Fibroblast of the conjunctiva (primary cell): ENCODE data around the gene HEXD.
A peak's percentile ranks its signal among the peaks of the same experiment; 100 is the strongest.
"Not testable (repeated sequence)": the region's sequence is repeated elsewhere in the genome, so short reads cannot be mapped to it uniquely, and the experiment has no call there.

Source experiments
- DNase-seq: peaks from one replicate; pipeline ENCODE4 v3.0.0-alpha.2; 2010; ENCODE audit warnings: low read depth

HEXD gene

DNA sequence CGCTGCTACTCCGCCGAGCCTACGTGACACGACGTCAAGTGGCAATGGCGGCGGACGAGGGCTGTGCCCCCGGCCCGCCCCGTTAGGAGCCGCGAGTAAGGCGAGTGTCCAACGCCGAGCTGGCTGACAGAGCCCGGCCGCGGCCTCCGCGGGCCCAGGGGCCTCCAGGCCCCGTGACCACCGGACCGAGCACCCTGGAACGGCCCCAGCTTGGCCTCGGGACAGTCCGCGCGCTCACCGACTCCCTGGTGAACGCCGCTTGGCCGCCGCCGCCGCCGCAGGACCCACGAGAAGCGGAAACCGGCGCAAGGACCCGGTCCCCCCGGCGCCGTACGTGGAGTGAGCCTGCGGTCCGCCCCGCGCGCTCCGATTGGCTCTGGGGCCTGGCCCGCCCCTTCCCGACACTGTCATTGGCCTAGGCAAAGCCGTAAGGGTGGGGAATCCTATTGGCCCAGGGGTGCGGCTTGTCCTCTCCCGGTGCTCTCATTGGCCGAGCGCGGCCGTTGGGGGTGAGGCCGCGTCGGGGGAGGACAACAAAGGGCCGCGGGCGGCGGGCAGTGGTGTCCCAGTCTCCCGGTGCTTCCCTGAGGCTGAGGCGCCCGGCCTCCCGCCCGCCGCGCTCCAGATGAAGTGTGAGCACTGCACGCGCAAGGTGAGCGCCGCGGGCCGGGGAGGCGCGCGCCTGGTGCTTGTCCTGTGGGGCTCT, 40.2 kb downstream of the HEXD start, which contains the start of gene NARF:
Gene NARF, plus strand, starts transcription at position 563 of the 706 bp plus-strand sequence. Its CDS starts 63 bp downstream, at position 626.
- DNase-seq: peak; percentile 96

DNA sequence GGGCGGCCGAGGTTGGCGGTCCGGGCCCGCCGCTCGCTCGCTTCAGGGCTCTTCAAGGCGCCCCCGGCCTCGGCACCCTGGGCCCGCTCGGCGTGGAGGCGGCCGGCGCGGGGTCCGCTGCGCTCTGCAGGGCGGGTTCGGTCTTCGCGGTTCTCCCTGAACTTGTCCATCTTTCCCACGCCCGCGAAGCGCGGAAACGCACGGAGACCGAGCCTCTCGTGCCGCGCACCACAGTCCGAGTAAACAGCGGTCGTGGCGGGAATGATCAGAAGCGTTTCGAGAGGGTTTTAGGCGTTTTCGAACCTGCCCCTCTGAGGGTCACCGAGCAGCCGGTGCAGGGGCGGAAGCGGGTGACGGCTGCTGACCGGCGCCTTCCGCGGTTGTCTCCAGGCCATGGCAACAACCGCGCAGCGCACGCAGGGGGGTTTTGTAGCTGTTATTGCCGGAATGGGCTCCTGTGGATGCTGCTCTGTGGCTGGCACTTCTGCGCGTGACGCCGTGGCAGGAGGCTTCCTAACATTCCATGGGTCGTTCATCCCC, 40.8 kb downstream of the HEXD start:
- DNase-seq: no peak

DNA sequence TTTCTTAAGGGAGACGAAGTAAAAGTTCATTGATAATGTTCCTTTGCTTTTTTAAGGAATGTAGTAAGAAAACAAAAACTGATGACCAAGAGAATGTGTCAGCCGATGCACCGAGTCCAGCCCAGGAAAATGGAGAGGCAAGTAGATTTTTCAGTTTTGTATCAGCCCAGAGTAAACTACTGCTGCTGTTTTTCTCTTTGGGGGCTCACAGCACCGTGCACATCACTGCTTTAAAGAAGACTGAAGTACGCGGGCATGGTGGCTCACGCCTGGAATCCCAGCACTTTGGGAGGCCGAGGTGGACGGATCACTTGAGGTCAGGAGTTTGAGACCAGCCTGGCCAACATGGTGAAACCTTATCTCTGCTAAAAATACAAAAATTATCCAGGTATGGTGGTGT, 41.8 kb downstream of the HEXD start:
- not testable (repeated sequence) for DNase-seq

DNA sequence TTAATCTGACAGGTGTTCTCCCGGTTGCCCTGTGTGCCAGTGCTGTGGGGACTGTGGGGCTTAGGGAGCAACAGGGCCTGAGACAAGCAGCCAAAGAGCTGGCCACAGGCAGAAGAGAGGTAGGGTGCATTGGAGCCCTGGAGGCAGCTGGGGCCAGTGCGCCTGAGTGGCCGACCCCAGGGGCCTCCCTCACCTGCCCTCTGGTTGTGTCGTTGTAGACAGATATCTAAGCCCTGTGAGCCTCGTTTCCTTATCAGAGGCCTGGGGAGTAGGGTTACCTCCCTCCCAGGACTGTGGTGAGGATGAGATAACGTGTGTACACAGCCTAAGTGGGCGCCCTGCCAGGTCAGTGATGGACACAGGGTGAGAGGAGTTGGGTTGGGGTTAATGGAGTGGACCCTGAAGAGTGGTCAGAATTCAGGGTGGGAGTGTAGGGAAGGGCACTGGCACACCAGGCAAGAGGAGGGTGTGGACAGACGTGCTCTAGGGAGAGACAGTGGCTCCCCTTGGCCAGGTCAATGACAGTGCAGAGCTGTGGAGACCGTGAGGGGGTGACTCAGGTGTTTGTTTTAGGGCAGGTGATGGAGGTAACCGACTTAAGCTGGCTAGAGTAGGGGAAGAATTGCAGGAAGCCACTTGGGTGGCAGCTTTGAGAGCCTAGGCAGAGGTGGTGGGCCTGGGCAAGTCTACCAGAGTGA, 43.8 kb downstream of the HEXD start:
- no peak for DNase-seq

DNA sequence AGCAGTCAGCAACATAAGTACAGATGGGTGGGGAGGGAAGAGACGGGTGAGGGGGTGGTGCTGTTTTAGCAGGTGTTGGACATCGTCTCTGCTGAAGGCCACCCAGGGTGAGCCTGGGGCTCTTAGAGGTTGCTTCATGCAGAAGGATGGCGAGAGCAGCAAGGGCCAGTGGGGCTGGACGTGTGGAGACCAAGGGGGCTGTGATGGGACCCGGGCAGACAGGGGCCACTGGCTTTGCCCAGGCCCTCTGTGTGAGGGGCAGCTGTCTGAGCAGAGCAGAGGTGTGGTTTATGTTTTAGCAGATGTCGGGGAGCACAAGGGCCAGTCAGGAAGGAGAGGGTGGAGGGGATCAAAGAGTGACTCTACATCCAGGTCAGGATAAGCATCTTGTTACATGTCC, 45.2 kb downstream of the HEXD start:
- DNase-seq: no peak

DNA sequence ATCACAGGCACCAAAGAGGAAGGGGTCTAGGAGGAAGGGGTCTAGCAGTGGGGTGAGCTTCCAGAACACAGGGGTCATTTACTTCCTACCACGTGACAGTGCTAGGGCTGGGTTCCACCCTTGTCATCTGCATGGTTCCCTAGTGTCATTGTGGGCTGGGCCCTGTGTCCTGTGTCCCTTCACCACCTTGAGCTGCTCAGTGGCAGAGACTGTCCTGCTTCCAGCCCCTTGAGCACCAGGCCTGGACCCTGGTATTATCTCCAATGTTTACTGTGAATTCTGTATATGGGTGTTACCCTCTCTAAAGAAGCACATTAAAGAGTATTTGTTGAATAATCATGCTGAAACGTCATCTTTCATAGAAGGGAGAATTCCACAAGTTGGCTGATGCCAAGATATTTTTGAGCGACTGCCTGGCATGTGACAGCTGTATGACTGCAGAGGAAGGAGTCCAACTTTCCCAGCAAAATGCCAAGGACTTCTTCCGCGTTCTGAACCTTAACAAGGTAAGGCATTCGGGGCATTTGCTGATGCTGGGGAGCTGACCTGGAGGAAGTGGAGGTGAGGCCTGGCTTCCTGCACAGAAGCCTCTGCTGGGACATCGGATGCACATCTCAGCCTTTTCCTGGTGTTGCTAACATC, 45.9 kb downstream of the HEXD start:
- DNase-seq: no peak

DNA sequence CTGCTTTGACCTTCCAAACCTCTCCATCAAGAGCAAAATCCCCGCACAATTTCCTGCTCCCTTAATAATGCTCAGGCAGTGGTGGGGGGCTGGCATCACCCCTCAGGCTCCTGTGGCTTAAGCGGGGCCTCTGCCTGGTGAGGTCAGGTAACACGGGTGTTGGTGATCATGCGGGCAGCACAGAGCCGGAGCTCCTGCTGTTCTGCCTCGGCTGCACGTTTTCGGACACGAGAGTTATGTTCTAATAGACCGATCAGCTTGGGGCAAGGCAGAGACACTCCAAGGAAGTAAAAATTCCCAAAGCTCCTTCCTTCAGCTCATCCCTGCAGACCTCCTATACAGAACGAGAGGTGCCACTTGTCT, 46.4 kb downstream of the HEXD start:
- no peak for DNase-seq

DNA sequence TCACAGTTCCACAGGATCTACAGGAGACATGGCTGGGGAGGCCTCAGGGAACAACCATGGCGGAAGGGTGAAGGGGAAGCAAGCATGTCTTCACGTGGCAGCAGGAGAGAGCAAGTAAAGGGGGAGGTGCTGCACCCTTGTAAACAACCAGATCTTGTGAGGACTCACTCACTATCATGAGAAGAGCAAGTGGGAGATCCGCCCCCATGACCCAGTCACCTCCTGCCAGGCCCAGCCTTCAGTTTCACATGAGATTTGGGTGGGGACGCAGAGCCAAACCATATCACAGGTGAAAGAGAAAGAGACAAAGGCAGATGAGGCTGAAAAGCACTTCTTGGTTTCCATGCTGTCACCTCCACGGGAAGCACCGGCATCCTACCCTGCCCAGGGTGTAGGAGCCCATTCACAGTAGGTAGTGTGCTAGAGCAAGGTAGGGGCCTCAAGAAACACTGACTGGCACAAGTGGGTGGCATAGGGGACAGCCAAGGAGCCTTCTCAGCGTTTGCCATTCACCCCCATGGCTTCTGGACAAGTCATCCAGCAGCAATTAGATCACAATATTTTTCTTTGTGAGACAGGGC, 47.0 kb downstream of the HEXD start:
- DNase-seq: no peak

DNA sequence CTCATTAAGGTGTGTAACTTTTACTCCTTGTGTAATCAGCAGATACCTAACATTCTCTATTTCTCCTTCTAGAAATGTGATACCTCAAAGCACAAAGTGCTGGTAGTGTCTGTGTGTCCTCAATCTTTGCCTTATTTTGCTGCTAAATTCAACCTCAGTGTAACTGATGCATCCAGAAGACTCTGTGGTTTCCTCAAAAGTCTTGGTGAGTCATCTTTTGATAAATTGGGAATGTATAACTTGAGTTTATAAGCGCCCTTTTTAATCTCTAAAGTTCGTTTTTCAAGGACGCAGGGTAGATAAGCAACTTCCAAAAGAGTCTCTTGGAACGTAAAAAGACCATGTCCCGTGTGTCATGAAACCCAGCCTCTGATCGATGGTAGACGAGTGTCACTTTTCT, 50.5 kb downstream of the HEXD start:
- DNase-seq: no peak

DNA sequence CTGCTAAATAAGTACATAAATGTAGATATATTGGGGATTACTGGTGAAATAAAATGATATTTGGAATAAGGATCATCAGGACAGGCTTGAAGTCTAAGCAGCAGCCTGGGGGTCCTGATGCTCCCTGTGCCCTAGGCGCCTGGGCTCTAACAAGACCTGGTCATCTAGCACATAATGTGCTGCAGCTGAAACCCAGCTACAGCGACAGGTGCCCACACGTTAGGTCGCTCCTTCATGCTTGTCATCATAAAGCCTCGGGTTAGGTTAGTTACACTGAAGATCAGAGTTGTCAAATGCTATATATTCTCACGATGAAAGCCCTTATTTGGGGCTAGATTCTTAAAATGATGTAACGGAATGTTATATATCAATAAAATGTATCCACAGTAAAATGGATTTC, 51.9 kb downstream of the HEXD start:
- DNase-seq: no peak

DNA sequence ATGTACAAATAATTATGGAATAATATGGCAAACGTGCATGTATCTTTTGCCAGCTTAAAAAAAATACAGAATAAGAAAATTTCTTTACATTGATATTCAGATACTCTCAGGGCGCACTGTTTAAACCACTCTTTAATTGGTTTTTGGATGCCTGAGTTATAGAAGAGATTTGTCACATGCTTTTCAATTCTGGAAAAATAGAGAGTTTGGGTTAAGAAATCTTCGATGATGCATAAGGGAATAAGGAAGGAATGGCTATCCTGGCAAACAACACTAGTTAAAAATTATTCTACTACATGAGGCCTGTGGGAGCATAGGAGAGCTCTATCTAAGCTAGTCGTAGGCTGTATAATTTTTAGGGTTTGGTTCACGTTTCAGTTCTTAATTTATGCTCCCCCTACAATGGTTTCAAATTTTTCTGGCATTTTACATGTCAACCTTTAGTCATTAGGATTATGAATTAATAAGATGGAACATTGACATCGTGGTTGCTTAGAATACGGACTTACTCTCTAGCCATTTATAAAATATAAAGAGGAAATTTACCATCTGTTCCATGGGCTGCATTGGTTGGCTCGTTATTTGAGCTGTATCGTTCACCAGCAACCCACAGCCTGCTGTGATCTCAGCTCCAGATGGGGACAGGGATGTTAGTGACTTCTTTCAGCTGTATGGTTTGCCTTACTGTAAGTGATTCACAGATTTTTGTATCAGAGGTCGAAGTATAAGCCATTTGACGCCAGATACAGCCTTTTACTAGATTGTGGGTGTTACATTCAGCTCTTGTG, 56.3 kb downstream of the HEXD start:
- DNase-seq: no peak

DNA sequence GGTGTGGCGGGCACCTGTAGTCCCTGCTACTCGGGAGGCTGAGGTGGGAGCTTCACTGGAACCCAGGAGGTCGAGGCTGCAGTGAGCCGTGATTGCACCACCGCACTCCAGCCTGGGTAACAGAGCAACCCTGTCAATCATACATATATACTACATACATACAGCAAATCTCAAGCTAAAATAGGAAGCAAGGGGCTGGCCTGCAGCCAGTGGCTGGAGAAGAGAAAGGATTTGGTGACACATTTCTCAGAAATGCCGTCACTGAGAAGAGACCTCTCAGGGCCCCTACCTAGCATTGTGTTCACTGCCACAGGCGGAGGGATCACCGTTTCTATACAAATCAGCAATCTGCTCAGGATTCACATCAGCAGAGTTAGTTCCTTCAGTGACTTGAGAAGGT, 57.3 kb downstream of the HEXD start:
- DNase-seq: no peak

DNA sequence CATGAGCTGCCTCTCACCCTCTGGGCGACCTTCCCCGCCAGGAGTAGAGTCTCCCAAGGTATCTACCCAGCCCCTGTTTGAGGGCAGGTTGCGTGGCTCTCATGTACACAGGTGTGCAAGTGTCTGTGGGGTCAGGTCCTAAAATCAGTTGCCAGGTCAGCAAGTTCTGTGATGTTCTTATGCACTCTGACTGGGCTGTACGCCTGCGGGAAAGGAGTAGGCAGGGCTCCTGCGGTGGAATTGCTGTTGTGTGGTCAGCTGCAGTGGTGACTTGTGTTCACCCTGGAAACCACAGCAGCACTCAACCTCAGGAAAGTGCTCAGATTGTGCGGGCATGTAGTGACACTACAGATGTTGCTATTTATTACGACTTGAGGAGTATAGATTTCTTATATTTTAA, 59.8 kb downstream of the HEXD start:
- DNase-seq: no peak

DNA sequence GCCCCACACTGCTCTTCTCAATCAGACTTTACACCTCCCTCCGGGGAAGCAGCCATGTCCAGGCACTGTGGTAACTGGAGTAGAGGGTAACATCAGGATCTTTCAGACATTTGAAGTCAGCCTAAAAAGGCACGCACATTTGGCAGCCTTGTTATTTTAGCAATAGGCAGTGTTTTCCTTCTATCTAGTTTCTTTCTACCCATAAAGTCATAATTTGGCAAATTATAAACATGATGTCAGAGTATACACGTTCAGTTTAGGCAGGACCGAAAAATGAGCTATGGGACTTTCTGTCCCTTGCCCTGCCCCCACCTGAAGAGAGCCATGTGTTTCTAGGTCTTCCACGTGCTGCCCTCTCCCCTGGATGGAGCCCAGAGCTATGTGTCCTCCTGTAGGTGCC, 61.5 kb downstream of the HEXD start:
- DNase-seq: no peak

DNA sequence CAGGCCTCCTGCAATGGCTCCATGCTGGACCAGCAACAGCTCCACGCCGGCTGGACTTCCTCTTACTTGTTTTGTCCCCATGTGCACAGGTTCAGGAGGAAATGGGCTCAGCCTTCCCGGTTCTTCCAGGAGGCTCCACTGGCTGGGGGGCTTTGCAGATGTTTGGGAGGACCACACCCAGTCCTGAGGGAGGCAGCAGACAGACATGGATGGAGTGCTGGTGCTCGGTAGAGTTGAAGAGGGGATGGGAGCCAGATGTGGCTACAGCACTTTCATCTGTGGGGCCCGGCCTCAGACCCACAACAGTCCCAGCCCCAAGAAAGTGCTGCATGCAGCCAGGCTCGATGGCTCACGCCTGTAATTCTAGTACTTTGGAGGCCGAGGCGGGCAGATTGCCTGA, 62.2 kb downstream of the HEXD start:
- no peak for DNase-seq

DNA sequence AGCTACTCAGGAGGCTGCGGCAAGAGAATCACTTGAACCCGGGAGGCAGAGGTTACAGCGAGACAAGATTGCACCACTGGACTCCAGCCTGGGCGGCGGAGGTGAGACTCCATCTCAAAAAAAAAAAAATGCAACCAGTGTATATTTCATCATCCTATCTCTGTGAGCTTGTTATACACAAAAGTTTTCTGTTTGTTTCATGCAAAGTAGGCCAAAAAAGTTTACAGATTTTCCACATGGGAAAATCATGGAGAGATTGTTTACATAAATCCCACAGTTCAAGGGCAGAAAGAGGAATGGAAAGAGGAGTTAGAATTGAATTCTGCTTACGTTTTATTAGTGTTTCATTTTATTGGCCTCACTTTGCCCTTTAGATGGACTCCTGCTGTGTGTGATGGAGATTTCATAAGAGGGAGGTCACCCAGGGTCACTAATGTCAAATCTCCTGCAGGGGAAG, 65.1 kb downstream of the HEXD start:
- DNase-seq: no peak

DNA sequence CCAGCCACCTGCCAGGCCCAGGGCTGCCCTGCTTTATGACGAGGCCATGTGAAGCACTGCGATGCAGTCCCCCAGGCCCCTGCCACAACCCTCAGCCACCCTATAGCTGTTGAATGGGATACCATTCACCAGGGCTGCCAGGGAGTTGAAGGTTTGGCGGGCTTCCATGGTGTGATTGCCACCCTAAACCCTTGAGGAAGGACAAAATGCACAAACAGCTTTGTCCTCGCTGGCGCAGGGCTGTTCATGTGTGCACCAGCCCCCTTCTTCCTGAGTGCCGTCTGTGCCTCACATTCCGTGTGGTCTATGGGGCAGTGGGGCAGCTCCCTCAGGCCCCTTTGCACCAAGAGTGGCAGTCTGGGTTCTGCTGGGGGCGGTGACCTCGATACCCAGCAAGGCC, 65.7 kb downstream of the HEXD start:
- DNase-seq: no peak

DNA sequence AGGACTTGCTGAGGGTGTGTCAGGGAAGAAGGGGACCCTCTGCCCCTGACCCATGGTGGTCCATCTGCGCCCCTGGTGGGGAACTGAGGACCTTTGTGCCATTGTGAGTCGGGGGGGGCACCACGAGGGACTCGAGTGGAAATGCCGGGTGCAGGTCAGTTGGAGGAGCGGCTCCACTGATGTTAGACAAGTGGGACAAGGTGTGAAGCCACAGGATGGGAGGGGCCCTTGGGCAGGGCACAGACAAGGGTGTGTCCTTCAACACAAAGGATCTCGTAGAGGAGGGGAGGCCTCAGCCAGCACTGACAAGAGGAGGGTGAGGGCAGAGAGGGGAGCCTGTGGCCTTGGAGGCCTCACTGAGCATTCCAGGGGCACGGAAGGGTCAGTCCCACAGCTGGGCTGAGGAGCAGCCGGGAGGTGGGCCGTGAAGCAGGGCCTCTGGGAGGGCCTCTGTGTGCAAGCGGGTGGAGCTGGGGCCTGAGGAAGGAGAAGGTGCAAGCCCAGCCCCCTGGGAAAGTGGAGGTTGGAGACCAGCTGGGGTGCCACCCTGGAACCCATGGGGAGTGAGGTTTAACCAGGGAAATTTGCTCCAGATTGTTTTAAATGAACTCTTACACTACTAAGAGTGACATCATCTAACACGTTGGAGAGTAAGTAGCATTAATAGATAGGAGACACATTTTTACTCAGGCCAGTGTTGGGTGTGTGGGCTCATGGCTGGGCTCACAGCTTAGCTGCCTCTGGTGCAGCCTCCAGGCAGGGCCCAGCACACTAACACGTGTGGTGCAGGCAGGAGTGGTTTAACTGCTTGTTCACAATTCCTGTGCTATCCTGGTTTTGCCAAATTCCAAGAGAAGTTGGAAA, 68.3 kb downstream of the HEXD start:
- no peak for DNase-seq

DNA sequence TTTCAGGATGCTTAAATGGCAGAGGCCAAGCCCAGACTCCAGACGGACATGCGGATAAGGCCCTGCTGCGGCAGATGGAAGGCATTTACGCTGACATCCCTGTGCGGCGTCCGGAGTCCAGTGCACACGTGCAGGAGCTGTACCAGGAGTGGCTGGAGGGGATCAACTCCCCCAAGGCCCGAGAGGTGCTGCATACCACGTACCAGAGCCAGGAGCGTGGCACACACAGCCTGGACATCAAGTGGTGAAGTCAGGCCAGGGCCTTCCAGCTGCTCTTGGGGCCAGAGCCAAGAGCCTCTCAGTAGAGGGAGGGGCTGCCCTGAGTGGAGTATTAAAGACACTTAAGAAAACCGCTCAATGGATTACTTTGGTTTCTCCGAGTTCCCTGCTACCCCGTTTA, 69.8 kb downstream of the HEXD start:
- no peak for DNase-seq

DNA sequence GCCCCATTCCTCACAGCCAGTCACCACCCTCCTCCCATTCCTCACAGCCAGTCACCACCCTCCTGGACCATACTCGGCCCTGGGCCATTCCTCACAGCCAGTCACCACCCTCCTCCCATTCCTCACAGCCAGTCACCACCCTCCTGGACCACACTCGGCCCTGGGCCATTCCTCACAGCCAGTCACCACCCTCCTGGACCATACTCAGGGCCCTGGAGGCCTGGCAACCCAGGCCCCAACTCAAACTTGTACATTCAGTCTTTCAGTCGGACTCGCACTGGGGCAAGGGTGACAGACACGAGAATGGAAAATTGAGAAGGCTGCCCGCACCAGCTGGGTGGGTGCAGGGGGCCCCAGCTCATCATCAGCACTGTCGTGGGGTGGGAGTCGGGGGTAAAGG, 71.0 kb downstream of the HEXD start:
- DNase-seq: peak; percentile 68
